Measurements from ENCODE around the gene LAGE3.

Gene LAGE3

DNA sequence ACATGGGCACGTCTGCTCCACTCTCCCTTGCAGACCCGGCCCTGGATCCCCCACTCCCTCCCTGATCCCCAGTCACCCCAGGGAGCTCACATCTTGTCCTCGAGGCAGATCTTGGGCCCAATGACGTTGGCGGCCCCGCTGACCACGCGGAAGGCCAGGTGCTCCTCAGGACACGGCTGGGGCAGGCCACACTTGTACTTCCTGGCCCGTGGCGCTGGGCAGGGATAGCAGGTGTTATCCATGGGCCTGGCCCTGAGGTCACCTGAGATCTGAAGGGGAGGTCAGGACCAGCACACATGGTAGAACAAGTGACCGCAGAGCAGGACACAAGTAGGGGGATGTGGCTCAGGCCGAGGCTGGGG lies 29.3 kb upstream of the LAGE3 start:
- Histone ChIP-seq H2AFZ (ENCODE audit: low read length) (no peak overlapping the region), H3K9me3 (ENCODE audit: insufficient read depth, low read depth, low read length) (no peaks in the 10 kb centered on the region), H3K9ac (ENCODE audit: low read depth, low read length, poor library complexity, severe bottlenecking) (no peak overlapping the region), H3K27me3 (ENCODE audit: insufficient read depth, low read length, poor library complexity, severe bottlenecking) (no peaks in the 10 kb centered on the region), H4K20me1 (ENCODE audit: insufficient read depth, low read length, poor library complexity, severe bottlenecking) (no peaks in the 10 kb centered on the region), H3K9me2 (replicated peaks; ENCODE audit: low read depth, low read length) (no peaks in the 10 kb centered on the region), H3K4me1 (ENCODE audit: insufficient read depth, low read length, poor library complexity, severe bottlenecking) (peaks cover 10% of the 10 kb centered on the region), H3F3A (ENCODE audit: low read depth) (no peaks in the 10 kb centered on the region), H3K4me2 (ENCODE audit: low read depth, low read length, poor library complexity, severe bottlenecking) (no peak overlapping the region), H3K79me2 (ENCODE audit: insufficient read depth, low read length) (no peaks in the 10 kb centered on the region), H3K36me3 (ENCODE audit: insufficient read depth, low read length) (no peaks in the 10 kb centered on the region), H3K4me3 (ENCODE audit: low read length, poor library complexity, severe bottlenecking) (no peak overlapping the region)
- TF ChIP-seq, protein P1, sequence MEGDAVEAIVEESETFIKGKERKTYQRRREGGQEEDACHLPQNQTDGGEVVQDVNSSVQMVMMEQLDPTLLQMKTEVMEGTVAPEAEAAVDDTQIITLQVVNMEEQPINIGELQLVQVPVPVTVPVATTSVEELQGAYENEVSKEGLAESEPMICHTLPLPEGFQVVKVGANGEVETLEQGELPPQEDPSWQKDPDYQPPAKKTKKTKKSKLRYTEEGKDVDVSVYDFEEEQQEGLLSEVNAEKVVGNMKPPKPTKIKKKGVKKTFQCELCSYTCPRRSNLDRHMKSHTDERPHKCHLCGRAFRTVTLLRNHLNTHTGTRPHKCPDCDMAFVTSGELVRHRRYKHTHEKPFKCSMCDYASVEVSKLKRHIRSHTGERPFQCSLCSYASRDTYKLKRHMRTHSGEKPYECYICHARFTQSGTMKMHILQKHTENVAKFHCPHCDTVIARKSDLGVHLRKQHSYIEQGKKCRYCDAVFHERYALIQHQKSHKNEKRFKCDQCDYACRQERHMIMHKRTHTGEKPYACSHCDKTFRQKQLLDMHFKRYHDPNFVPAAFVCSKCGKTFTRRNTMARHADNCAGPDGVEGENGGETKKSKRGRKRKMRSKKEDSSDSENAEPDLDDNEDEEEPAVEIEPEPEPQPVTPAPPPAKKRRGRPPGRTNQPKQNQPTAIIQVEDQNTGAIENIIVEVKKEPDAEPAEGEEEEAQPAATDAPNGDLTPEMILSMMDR (conservative IDR thresholded peaks at IDR 0.05; ENCODE audit: low read length) = no peak
- TF ChIP-seq EZH2phosphoT487 (IDR thresholded peaks at IDR 0.05; ENCODE audit: borderline replicate concordance) = no peak

- no peak overlapping the region for H3K4me3 ChIP-seq (ENCODE audit: low read length, poor library complexity, severe bottlenecking)
- TF ChIP-seq, protein P1 (conservative IDR thresholded peaks at IDR 0.05; ENCODE audit: low read length) = no peak
- TF ChIP-seq EZH2phosphoT487 (IDR thresholded peaks at IDR 0.05; ENCODE audit: borderline replicate concordance) = no peak
- H2AFZ ChIP-seq (ENCODE audit: low read length) = no peak overlapping the region
- H3K27me3 ChIP-seq (ENCODE audit: insufficient read depth, low read length, poor library complexity, severe bottlenecking) = no peaks in the 10 kb centered on the region
- H3K4me2 ChIP-seq (ENCODE audit: low read depth, low read length, poor library complexity, severe bottlenecking) = no peak overlapping the region
- no peaks in the 10 kb centered on the region for H3K9me3 ChIP-seq (ENCODE audit: insufficient read depth, low read depth, low read length)
- H3K36me3 ChIP-seq (ENCODE audit: insufficient read depth, low read length) = no peaks in the 10 kb centered on the region
- H3K9me2 ChIP-seq (replicated peaks; ENCODE audit: low read depth, low read length) = no peaks in the 10 kb centered on the region
- no peaks in the 10 kb centered on the region for H3F3A ChIP-seq (ENCODE audit: low read depth)
- no peaks in the 10 kb centered on the region for H4K20me1 ChIP-seq (ENCODE audit: insufficient read depth, low read length, poor library complexity, severe bottlenecking)
- no peak overlapping the region for H3K9ac ChIP-seq (ENCODE audit: low read depth, low read length, poor library complexity, severe bottlenecking)
- peaks cover 10% of the 10 kb centered on the region for H3K4me1 ChIP-seq (ENCODE audit: insufficient read depth, low read length, poor library complexity, severe bottlenecking)
- H3K79me2 ChIP-seq (ENCODE audit: insufficient read depth, low read length) = no peaks in the 10 kb centered on the region
Observed at GRCh38 chrX:154507673-154508383, 28.7 kb upstream of the LAGE3 start.

- H3K36me3 ChIP-seq (ENCODE audit: insufficient read depth, low read length) = no peaks in the 10 kb centered on the region
- TF ChIP-seq EZH2phosphoT487 (IDR thresholded peaks at IDR 0.05; ENCODE audit: borderline replicate concordance) = no peak
- TF ChIP-seq, protein P1 (conservative IDR thresholded peaks at IDR 0.05; ENCODE audit: low read length) = no peak
- no peaks in the 10 kb centered on the region for H3F3A ChIP-seq (ENCODE audit: low read depth)
- H2AFZ ChIP-seq (ENCODE audit: low read length) = no peak overlapping the region
- no peaks in the 10 kb centered on the region for H3K79me2 ChIP-seq (ENCODE audit: insufficient read depth, low read length)
- H3K27me3 ChIP-seq (ENCODE audit: insufficient read depth, low read length, poor library complexity, severe bottlenecking) = no peaks in the 10 kb centered on the region
- no peaks in the 10 kb centered on the region for H3K9me3 ChIP-seq (ENCODE audit: insufficient read depth, low read depth, low read length)
- H3K9ac ChIP-seq (ENCODE audit: low read depth, low read length, poor library complexity, severe bottlenecking) = no peak overlapping the region
- H3K4me2 ChIP-seq (ENCODE audit: low read depth, low read length, poor library complexity, severe bottlenecking) = no peak overlapping the region
- peaks cover 9% of the 10 kb centered on the region for H3K4me1 ChIP-seq (ENCODE audit: insufficient read depth, low read length, poor library complexity, severe bottlenecking)
- no peaks in the 10 kb centered on the region for H3K9me2 ChIP-seq (replicated peaks; ENCODE audit: low read depth, low read length)
- no peaks in the 10 kb centered on the region for H4K20me1 ChIP-seq (ENCODE audit: insufficient read depth, low read length, poor library complexity, severe bottlenecking)
- H3K4me3 ChIP-seq (ENCODE audit: low read length, poor library complexity, severe bottlenecking) = no peak overlapping the region
Observed at GRCh38 chrX:154506483-154507332, 27.6 kb upstream of the LAGE3 start.

All from Loucy (cell line).